Endothelial cell of umbilical vein (primary cell): ENCODE data around the gene SQOR. TPM values are rescaled to one million over a fixed set of nuclear protein-coding genes. Genes with fewer than 3 reads are reported as not detected.

Experiments used
- BruUV-seq: library from RNA; stranded (reverse); fragments of 400-500 nt; replicated peaks from 2 replicates; lab custom pipeline; 2021; lab: Mats Ljungman, UMichigan
- CTCF ChIA-PET: fragments of 300-600, 350-600 bp; sonication (Branson Sonifier 250); formaldehyde crosslinking; loops from one replicate; lab custom pipeline; 2021; ENCODE audit warnings: antibody characterized with exemption, inconsistent platforms; lab: Charles Lee
- POLR2A ChIA-PET: fragments of 300-600, 350-600 bp; sonication (Branson Sonifier 250); formaldehyde crosslinking; loops from one replicate; lab custom pipeline; 2021; ENCODE audit warnings: antibody characterized with exemption, inconsistent platforms; lab: Charles Lee
- DNase-seq: peaks from one replicate; pipeline ENCODE4 v3.0.0-alpha.2; 2011; ENCODE audit warnings: low read depth, low spot score
- FAIRE-seq: peaks from 2 replicates; lab custom pipeline; 2011; peaks lifted over from hg19 to GRCh38; lab: Jason Lieb, UNC
- H2AFZ ChIP-seq: 2 replicates; pipeline ENCODE4 v1.6.0; 2012; ENCODE audit warnings: low read depth, low read length, control low read depth, inconsistent platforms
- H3K27ac ChIP-seq: 2 replicates; pipeline ENCODE4 v1.5.1; 2011; ENCODE audit warnings: low read depth, mild to moderate bottlenecking, control low read depth, low read length, moderate library complexity; ENCODE audit not compliant: insufficient read depth
- H3K27me3 ChIP-seq, 2 experiments: 2 replicates each; pipeline versions ENCODE4 v1.6.0 to v1.6.1; 2011; ENCODE audit warnings: low read length in 2 of 2, mixed read lengths in 1 of 2; ENCODE audit not compliant: control insufficient read depth in 2 of 2, insufficient read depth in 2 of 2
- H3K36me3 ChIP-seq, 2 experiments: 2 replicates in 1 of 2; 3 replicates in 1 of 2; pipeline ENCODE4 v1.5.1; 2011; ENCODE audit warnings: low read length in 2 of 2, mild to moderate bottlenecking in 1 of 2, moderate library complexity in 1 of 2; ENCODE audit not compliant: control insufficient read depth in 2 of 2, insufficient read depth in 2 of 2; ENCODE audit errors: extremely low read depth in 1 of 2
- H3K4me1 ChIP-seq: 3 replicates; pipeline ENCODE4 v1.5.1; 2011; ENCODE audit warnings: mild to moderate bottlenecking, low read length; ENCODE audit not compliant: control insufficient read depth, insufficient read depth; ENCODE audit errors: extremely low read depth
- H3K4me2 ChIP-seq: 2 replicates; pipeline ENCODE4 v1.6.1; 2011; ENCODE audit warnings: low read length, control low read depth, mixed read lengths; ENCODE audit not compliant: insufficient read depth
- H3K4me3 ChIP-seq, 3 experiments: fragments of 200-600 bp in 1 of 3; sonication (generic), shearing (Covaris generic) in 1 of 3; replicated peaks in 1 of 3; 2 replicates each; pipeline ENCODE4 v1.5.1; 2011 to 2016; ENCODE audit warnings: control low read depth in 3 of 3, low read length in 3 of 3, mild to moderate bottlenecking in 2 of 3, inconsistent platforms in 1 of 3, low read depth in 1 of 3, moderate library complexity in 1 of 3; ENCODE audit not compliant: insufficient read depth in 1 of 3
- H3K79me2 ChIP-seq: 2 replicates; pipeline ENCODE4 v1.6.0; 2012; ENCODE audit warnings: low read length, inconsistent platforms; ENCODE audit not compliant: control insufficient read depth, insufficient read depth
- H3K9ac ChIP-seq: replicated peaks from 2 replicates; pipeline ENCODE3; 2011; ENCODE audit warnings: low read length, control low read depth; ENCODE audit not compliant: insufficient read depth; ENCODE audit errors: extremely low read depth
- H3K9me1 ChIP-seq: replicated peaks from 3 replicates; pipeline ENCODE4 v1.6.0; 2011; ENCODE audit warnings: mild to moderate bottlenecking, low read length; ENCODE audit not compliant: control insufficient read depth, insufficient read depth; ENCODE audit errors: extremely low read depth
- H3K9me3 ChIP-seq: replicated peaks from 2 replicates; pipeline ENCODE4 v1.5.1; 2012; ENCODE audit warnings: low read length, inconsistent platforms; ENCODE audit not compliant: control insufficient read depth, insufficient read depth
- H4K20me1 ChIP-seq: replicated peaks from 2 replicates; pipeline ENCODE3; 2011; ENCODE audit warnings: mild to moderate bottlenecking, low read length; ENCODE audit not compliant: control insufficient read depth, insufficient read depth; ENCODE audit errors: extremely low read depth
- EZH2 ChIP-seq: IDR thresholded peaks from 2 replicates; pipeline ENCODE4 v1.6.1; 2012; ENCODE audit warnings: borderline replicate concordance, low read depth, mild to moderate bottlenecking, moderate library complexity, low read length, inconsistent platforms; ENCODE audit not compliant: severe bottlenecking
- FOS ChIP-seq: IDR thresholded peaks from 2 replicates; pipeline ENCODE4 v1.6.1; 2011; ENCODE audit warnings: mild to moderate bottlenecking, low read length, moderate library complexity, borderline replicate concordance; ENCODE audit not compliant: insufficient read depth
- GATA2 ChIP-seq: IDR thresholded peaks from 2 replicates; pipeline ENCODE4 v1.7.0; 2011; ENCODE audit warnings: low read depth, mild to moderate bottlenecking, moderate library complexity, mixed read lengths, low read length; ENCODE audit not compliant: insufficient read length, insufficient read depth
- JUN ChIP-seq: IDR thresholded peaks from 2 replicates; pipeline ENCODE4 v1.6.1; 2011; ENCODE audit warnings: borderline replicate concordance, low read depth; ENCODE audit not compliant: insufficient read length, insufficient read depth
- MYC ChIP-seq: IDR thresholded peaks from one replicate; pipeline ENCODE4 v1.6.1; 2011; ENCODE audit warnings: mild to moderate bottlenecking, low read depth, low read length
- POLR2A ChIP-seq: IDR thresholded peaks from 2 replicates; pipeline ENCODE4 v1.6.1; 2012; ENCODE audit warnings: low read depth, mild to moderate bottlenecking, control low read depth, low read length
- POLR2AphosphoS5 ChIP-seq: IDR thresholded peaks from 2 replicates; pipeline ENCODE4 v1.6.1; 2012; ENCODE audit warnings: low read depth, mild to moderate bottlenecking, control low read depth, low read length, moderate library complexity; ENCODE audit not compliant: insufficient read depth
- dilution Hi-C: fragments of 300-500 bp; cut with MboI; formaldehyde crosslinking; loops from one replicate; pipeline ENCODE4 v1.15.0; 2019; ENCODE audit warnings: low sequenced_read_pairs; ENCODE audit not compliant: extremely low pct_ligation_motif_present
- intact Hi-C: fragments of 100-400 bp; cut with micrococcal nuclease; formaldehyde crosslinking; loops from one replicate; pipeline ENCODE4 v1.10.0; 2022
- polyA plus RNA-seq, 4 experiments: library from polyadenylated mRNA; depleted of rRNA in 3 of 4; stranded (reverse) in 3 of 4; unstranded in 1 of 4; fragments of >200 nt; gene quantifications; 2 replicates each; pipeline versions ENCODE4 v1.2.1 to v1.2.3, GENCODE V29; 2011 to 2012; ENCODE audit warnings: missing spikeins in 1 of 4
- total RNA-seq: library from RNA; stranded (reverse); gene quantifications from 2 replicates; pipeline ENCODE4 v1.2.3, GENCODE V29; 2021
- TF ChIP-seq, protein P1 (sequence below), 2 donors: IDR thresholded peaks; 1 replicate in 1 of 2; 2 replicates in 1 of 2; pipeline ENCODE4 v1.5.1; 2011; ENCODE audit warnings: low read length in 2 of 2, mild to moderate bottlenecking in 2 of 2, moderate library complexity in 2 of 2, control low read depth in 1 of 2, inconsistent platforms in 1 of 2, low read depth in 1 of 2; ENCODE audit not compliant: insufficient read depth in 1 of 2; ENCODE audit errors: extremely low read depth in 1 of 2
- TF ChIP-seq, protein P2 (sequence below): IDR thresholded peaks from 2 replicates; pipeline ENCODE4 v1.6.1; 2011; ENCODE audit not compliant: insufficient read depth, insufficient read length

SQOR gene
- total and polyA plus RNA-seq, 2 donors (not counting 3 experiments of a cell fraction or from before 2014, with no cell fraction given): 12.9 to 17.9 TPM

DNA sequence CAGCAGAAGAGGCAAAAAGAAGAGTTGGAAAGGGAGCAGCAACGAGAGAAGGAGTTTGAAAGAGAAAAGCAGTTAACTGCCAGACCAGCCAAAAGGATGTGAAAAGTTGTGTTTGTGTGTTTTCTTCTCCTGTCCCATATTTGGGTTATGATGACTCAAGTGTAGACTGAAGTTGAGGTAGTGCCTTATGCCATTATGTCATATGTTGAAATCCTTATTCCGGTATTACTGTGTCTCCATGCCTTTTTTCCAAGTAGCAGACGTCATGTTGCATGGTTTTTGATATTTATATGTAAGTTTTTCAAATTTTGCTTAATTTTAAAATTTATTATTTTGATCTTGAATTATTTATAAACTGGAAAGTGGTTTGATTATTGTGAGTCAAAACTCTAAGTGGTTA, 28.4 kb upstream of the SQOR start:
- H3K36me3 ChIP-seq: peaks cover 5% of the 10 kb centered on the region in 2 experiments
- no peak overlapping the region for H2AFZ ChIP-seq
- H3K4me3 ChIP-seq: no peak overlapping the region
- DNase-seq (no peak), FAIRE-seq (no peak)
- intact Hi-C loops: no loop called here
- H3K79me2 ChIP-seq: peaks cover 5% of the 10 kb centered on the region
- CTCF ChIA-PET: interaction anchor here (1.1 to 1.7 kb wide), 3 partner anchors 19 to 149 kb away, joined by 3 to 5 read pairs (median 3); partner anchors contain the start of gene BLOC1S6
- no peak overlapping the region for H3K4me2 ChIP-seq
- TF ChIP-seq FOS: no peak
- TF ChIP-seq, protein P1, sequence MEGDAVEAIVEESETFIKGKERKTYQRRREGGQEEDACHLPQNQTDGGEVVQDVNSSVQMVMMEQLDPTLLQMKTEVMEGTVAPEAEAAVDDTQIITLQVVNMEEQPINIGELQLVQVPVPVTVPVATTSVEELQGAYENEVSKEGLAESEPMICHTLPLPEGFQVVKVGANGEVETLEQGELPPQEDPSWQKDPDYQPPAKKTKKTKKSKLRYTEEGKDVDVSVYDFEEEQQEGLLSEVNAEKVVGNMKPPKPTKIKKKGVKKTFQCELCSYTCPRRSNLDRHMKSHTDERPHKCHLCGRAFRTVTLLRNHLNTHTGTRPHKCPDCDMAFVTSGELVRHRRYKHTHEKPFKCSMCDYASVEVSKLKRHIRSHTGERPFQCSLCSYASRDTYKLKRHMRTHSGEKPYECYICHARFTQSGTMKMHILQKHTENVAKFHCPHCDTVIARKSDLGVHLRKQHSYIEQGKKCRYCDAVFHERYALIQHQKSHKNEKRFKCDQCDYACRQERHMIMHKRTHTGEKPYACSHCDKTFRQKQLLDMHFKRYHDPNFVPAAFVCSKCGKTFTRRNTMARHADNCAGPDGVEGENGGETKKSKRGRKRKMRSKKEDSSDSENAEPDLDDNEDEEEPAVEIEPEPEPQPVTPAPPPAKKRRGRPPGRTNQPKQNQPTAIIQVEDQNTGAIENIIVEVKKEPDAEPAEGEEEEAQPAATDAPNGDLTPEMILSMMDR (IDR thresholded peaks at IDR 0.05; ENCODE audit: extremely low read depth in 1 of 2, insufficient read depth in 1 of 2, low read depth in 1 of 2, low read length in 2 of 2): no peak
- no peak overlapping the region for H3K27ac ChIP-seq
- BruUV-seq: no TSS peak
- H3K4me1 ChIP-seq: no peaks in the 10 kb centered on the region
- no peak overlapping the region for H3K9ac ChIP-seq
- no peaks in the 10 kb centered on the region for H3K9me1 ChIP-seq
- dilution Hi-C loops: no loop called here
- H3K9me3 ChIP-seq: no peaks in the 10 kb centered on the region
- peaks cover 2% of the 10 kb centered on the region for H4K20me1 ChIP-seq
- POLR2A ChIA-PET: no interaction called here
- H3K27me3 ChIP-seq: no peaks in the 10 kb centered on the region

DNA sequence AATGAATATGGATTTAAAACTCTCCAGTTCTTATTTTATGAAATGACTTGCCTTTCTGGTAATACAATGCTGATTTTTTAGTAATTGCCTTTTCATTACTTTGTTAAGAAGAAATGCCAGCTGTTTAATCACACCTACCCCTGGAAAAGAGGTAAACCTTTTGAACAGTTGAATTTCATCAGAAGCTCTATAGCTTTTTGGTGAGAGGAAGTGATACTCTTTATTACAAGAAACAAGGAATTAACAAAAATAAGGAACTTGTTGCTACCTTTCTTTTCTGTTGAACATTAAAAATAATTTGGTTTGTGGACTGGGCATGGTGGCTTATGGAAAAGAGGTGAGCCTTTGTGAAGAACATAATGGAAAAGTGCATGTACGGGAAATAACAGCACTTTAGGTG, 28.0 kb upstream of the SQOR start:
- Histone ChIP-seq H3K4me3 (no peak overlapping the region), H2AFZ (no peak overlapping the region), H3K9me3 (no peaks in the 10 kb centered on the region), H3K27me3 (no peaks in the 10 kb centered on the region), H3K4me1 (no peaks in the 10 kb centered on the region), H3K9ac (no peak overlapping the region), H3K4me2 (no peak overlapping the region), H3K27ac (no peak overlapping the region), H3K36me3 (peaks cover 5% of the 10 kb centered on the region in 2 experiments), H3K9me1 (no peaks in the 10 kb centered on the region), H4K20me1 (peaks cover 2% of the 10 kb centered on the region), H3K79me2 (peaks cover 2% of the 10 kb centered on the region)
- TF ChIP-seq GATA2 (no peak), POLR2A (no peak), EZH2 (no peak), POLR2AphosphoS5 (no peak), MYC (no peak), FOS (no peak), JUN (no peak)
- TF ChIP-seq, protein P2, sequence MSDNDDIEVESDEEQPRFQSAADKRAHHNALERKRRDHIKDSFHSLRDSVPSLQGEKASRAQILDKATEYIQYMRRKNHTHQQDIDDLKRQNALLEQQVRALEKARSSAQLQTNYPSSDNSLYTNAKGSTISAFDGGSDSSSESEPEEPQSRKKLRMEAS: no peak
- TF ChIP-seq, protein P1 (IDR thresholded peaks at IDR 0.05; ENCODE audit: extremely low read depth in 1 of 2, insufficient read depth in 1 of 2, low read depth in 1 of 2, low read length in 2 of 2): no peak
- DNase-seq (no peak), FAIRE-seq (no peak)
- no TSS peak for BruUV-seq
- POLR2A ChIA-PET: no interaction called here
- intact Hi-C loops: no loop called here
- CTCF ChIA-PET: interaction anchor here (1.1 to 1.7 kb wide), 3 partner anchors 19 to 149 kb away, joined by 3 to 5 read pairs (median 3); partner anchors contain the start of gene BLOC1S6
- dilution Hi-C loops: no loop called here
